H9 (cell line): Measurements from ENCODE around the gene CLMP. TPM values are rescaled to one million over a fixed set of nuclear protein-coding genes. Genes with fewer than 3 reads are reported as not detected.

Experiments
- DNase-seq: peaks from one replicate; pipeline ENCODE4 v3.0.0-alpha.2; 2017
- H2AFZ ChIP-seq: one replicate; pipeline ENCODE4 v1.6.1; 2013; ENCODE audit warnings: mild to moderate bottlenecking, low read length, control low read depth, moderate library complexity
- H2AK5ac ChIP-seq: 2 replicates; pipeline ENCODE4 v1.6.1; 2013; ENCODE audit warnings: low read length, control low read depth, mixed read lengths; ENCODE audit not compliant: insufficient read length
- H2BK120ac ChIP-seq: one replicate; pipeline ENCODE4 v1.6.1; 2013; ENCODE audit warnings: low read depth, mild to moderate bottlenecking, low read length, control low read depth, inconsistent platforms; ENCODE audit not compliant: poor library complexity, severe bottlenecking
- H2BK12ac ChIP-seq: 2 replicates; pipeline ENCODE4 v1.6.1; 2013; ENCODE audit warnings: low read length, control low read depth, mixed read lengths, low read depth; ENCODE audit not compliant: insufficient read length
- H2BK15ac ChIP-seq: 2 replicates; pipeline ENCODE4 v1.6.1; 2013; ENCODE audit warnings: low read depth, low read length, control low read depth
- H2BK20ac ChIP-seq: one replicate; pipeline ENCODE4 v1.6.1; 2013; ENCODE audit warnings: low read depth, mild to moderate bottlenecking, low read length, control low read depth, inconsistent platforms; ENCODE audit not compliant: poor library complexity, severe bottlenecking
- H2BK5ac ChIP-seq: 2 replicates; pipeline ENCODE4 v1.6.1; 2013; ENCODE audit warnings: low read length, control low read depth, mixed read lengths; ENCODE audit not compliant: insufficient read length
- H3K14ac ChIP-seq: 2 replicates; pipeline ENCODE4 v1.6.1; 2013; ENCODE audit warnings: low read length, control low read depth; ENCODE audit not compliant: insufficient read depth
- H3K18ac ChIP-seq: 2 replicates; pipeline ENCODE4 v1.6.1; 2013; ENCODE audit warnings: low read depth, mild to moderate bottlenecking, mixed read lengths, low read length, control low read depth; ENCODE audit not compliant: insufficient read length
- H3K23ac ChIP-seq: 2 replicates; pipeline ENCODE4 v1.6.1; 2013; ENCODE audit warnings: low read length, control low read depth, mixed read lengths, low read depth; ENCODE audit not compliant: insufficient read length
- H3K23me2 ChIP-seq: 2 replicates; pipeline ENCODE4 v1.6.1; 2013; ENCODE audit warnings: low read depth, mild to moderate bottlenecking, mixed read lengths, low read length, control low read depth; ENCODE audit not compliant: insufficient read length, poor library complexity, severe bottlenecking
- H3K27ac ChIP-seq: 2 replicates; pipeline ENCODE4 v1.5.1; 2013; ENCODE audit warnings: low read length, control low read depth, mixed read lengths, low read depth; ENCODE audit not compliant: insufficient read length
- H3K27me3 ChIP-seq: 2 replicates; pipeline ENCODE4 v1.6.1; 2013; ENCODE audit warnings: low read length, control low read depth, inconsistent platforms; ENCODE audit not compliant: insufficient read depth
- H3K4ac ChIP-seq: 2 replicates; pipeline ENCODE4 v1.6.1; 2013; ENCODE audit warnings: low read depth, mild to moderate bottlenecking, control low read depth, inconsistent platforms, low read length, moderate library complexity
- H3K4me1 ChIP-seq: 2 replicates; pipeline ENCODE4 v1.6.1; 2013; ENCODE audit warnings: low read length, control low read depth, inconsistent platforms; ENCODE audit not compliant: insufficient read depth
- H3K4me2 ChIP-seq: 2 replicates; pipeline ENCODE4 v1.6.1; 2013; ENCODE audit warnings: low read length, control low read depth, mixed read lengths; ENCODE audit not compliant: insufficient read length, insufficient read depth
- H3K56ac ChIP-seq: 2 replicates; pipeline ENCODE4 v1.6.1; 2013; ENCODE audit warnings: low read depth, mild to moderate bottlenecking, mixed read lengths, low read length, control low read depth; ENCODE audit not compliant: insufficient read length
- H3K79me1 ChIP-seq: 2 replicates; pipeline ENCODE4 v1.6.1; 2013; ENCODE audit warnings: low read depth, mild to moderate bottlenecking, moderate library complexity, low read length, control low read depth, inconsistent platforms; ENCODE audit not compliant: insufficient read depth, poor library complexity, severe bottlenecking
- H3K79me2 ChIP-seq: 2 replicates; pipeline ENCODE4 v1.6.1; 2013; ENCODE audit warnings: low read length, control low read depth, inconsistent platforms; ENCODE audit not compliant: insufficient read depth
- H3K9ac ChIP-seq: 2 replicates; pipeline ENCODE4 v1.6.1; 2013; ENCODE audit warnings: low read length, control low read depth, mixed read lengths; ENCODE audit not compliant: insufficient read length; ENCODE audit errors: extremely low read depth
- H3K9me3 ChIP-seq: one replicate; pipeline ENCODE4 v1.6.1; 2013; ENCODE audit warnings: low read depth, low read length, inconsistent platforms; ENCODE audit not compliant: control insufficient read depth
- H3T11ph ChIP-seq: one replicate; pipeline ENCODE4 v1.6.1; 2013; ENCODE audit warnings: mild to moderate bottlenecking, low read length, control low read depth, inconsistent platforms
- H4K20me1 ChIP-seq: one replicate; pipeline ENCODE4 v1.6.1; 2013; ENCODE audit not compliant: control insufficient read depth, insufficient read length, insufficient read depth
- H4K5ac ChIP-seq: 2 replicates; pipeline ENCODE4 v1.6.1; 2013; ENCODE audit warnings: low read depth, mild to moderate bottlenecking, mixed read lengths, low read length, control low read depth; ENCODE audit not compliant: insufficient read length
- H4K8ac ChIP-seq: replicated peaks from 2 replicates; pipeline ENCODE4 v1.6.1; 2013; ENCODE audit warnings: low read length, control low read depth, mixed read lengths, low read depth; ENCODE audit not compliant: insufficient read length
- H4K91ac ChIP-seq: 2 replicates; pipeline ENCODE4 v1.6.1; 2013; ENCODE audit warnings: low read depth, mild to moderate bottlenecking, moderate library complexity, mixed read lengths, low read length, control low read depth; ENCODE audit not compliant: insufficient read length
- H3K27ac Mint-ChIP-seq, 3 experiments: 2 replicates in 2 of 3; 3 replicates in 1 of 3; pipeline ENCODE4 v1.8.0; 2020 to 2021; ENCODE audit warnings: mixed read lengths in 3 of 3, mild to moderate bottlenecking in 1 of 3, moderate library complexity in 1 of 3
- H3K27me3 Mint-ChIP-seq: 2 replicates; pipeline ENCODE4 v1.8.0; 2021; ENCODE audit warnings: low read depth, mild to moderate bottlenecking, moderate library complexity, mixed read lengths
- H3K36me3 Mint-ChIP-seq, 3 experiments: 2 replicates in 2 of 3; 3 replicates in 1 of 3; pipeline ENCODE4 v1.8.0; 2020 to 2021; ENCODE audit warnings: low read depth in 3 of 3, mixed read lengths in 3 of 3; ENCODE audit not compliant: insufficient read depth in 1 of 3
- H3K4me1 Mint-ChIP-seq, 2 experiments: 2 replicates each; pipeline ENCODE4 v1.8.0; 2020; ENCODE audit warnings: mixed read lengths in 2 of 2
- H3K4me3 Mint-ChIP-seq, 2 experiments: 2 replicates in 1 of 2; 3 replicates in 1 of 2; pipeline ENCODE4 v1.8.0; 2020 to 2021; ENCODE audit warnings: mild to moderate bottlenecking in 2 of 2, mixed read lengths in 2 of 2, moderate library complexity in 1 of 2
- H3K9me3 Mint-ChIP-seq, 2 experiments: 2 replicates in 1 of 2; 3 replicates in 1 of 2; pipeline ENCODE4 v1.8.0; 2020; ENCODE audit warnings: mild to moderate bottlenecking in 2 of 2, mixed read lengths in 2 of 2, moderate library complexity in 1 of 2
- CTCF ChIP-seq: fragments of 200-600 bp; sonication (generic); conservative IDR thresholded peaks from 3 replicates; pipeline ENCODE4 v1.8.0; 2021; ENCODE audit warnings: antibody characterized with exemption, mild to moderate bottlenecking
- total RNA-seq: library from RNA; stranded (reverse); gene quantifications from 2 replicates; pipeline ENCODE4 v1.2.1, GENCODE V29; 2021

Gene CLMP
- total RNA-seq, 1 experiment from 2014 or later = 13.8 TPM

DNA sequence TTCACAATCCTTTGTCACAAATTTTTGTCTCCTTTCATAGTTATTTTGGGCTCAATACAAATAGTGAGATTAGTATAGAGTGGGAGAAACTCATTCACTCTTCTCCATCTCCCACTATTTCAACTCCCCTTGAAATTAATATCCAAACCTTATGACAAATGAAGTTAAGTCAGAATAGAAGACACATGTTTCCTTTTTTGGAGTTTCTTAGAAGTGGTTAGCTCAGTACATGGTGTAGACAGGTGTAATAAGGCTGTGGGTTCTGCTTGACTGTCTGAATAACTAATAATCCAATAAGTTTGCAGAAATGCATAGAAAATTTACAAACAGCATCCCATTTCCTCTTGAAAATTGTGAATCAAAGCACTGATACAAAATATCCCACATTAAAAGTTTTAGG is 122.3 kb downstream of the CLMP start:
- no peaks in the 10 kb centered on the region for H3K9me3 Mint-ChIP-seq
- Histone ChIP-seq H3K18ac (no peak overlapping the region), H2AFZ (no peak overlapping the region), H4K8ac (no peak overlapping the region), H3K9me3 (no peaks in the 10 kb centered on the region), H2AK5ac (no peak overlapping the region), H2BK5ac (no peak overlapping the region), H4K20me1 (no peaks in the 10 kb centered on the region), H2BK15ac (no peak overlapping the region), H3K23ac (no peak overlapping the region), H2BK12ac (no peak overlapping the region), H3K23me2 (no peaks in the 10 kb centered on the region), H3K79me2 (no peaks in the 10 kb centered on the region), H3K27me3 (no peaks in the 10 kb centered on the region), H4K5ac (no peak overlapping the region), H3K4ac (no peak overlapping the region), H2BK120ac (no peak overlapping the region), H2BK20ac (no peak overlapping the region), H3K9ac (no peak overlapping the region), H3K79me1 (no peaks in the 10 kb centered on the region), H3K27ac (no peak overlapping the region), H3K14ac (no peak overlapping the region), H3K4me2 (no peak overlapping the region), H3K56ac (no peak overlapping the region), H4K91ac (no peak overlapping the region), H3K4me1 (peaks cover 2% of the 10 kb centered on the region; the same call in 1 of the 2 replicates), H3T11ph (no peak overlapping the region)
- peaks cover 39 to 43% of the 10 kb centered on the region in 2 experiments for H3K4me1 Mint-ChIP-seq
- no peaks in the 10 kb centered on the region for H3K27me3 Mint-ChIP-seq
- no peak overlapping the region for H3K27ac Mint-ChIP-seq
- H3K36me3 Mint-ChIP-seq = peaks cover 5 to 12% (median 7%) of the 10 kb centered on the region in 3 experiments; a peak in 6 of 7 replicates
- no peak for DNase-seq
- no peak for TF ChIP-seq CTCF
- no peak overlapping the region for H3K4me3 Mint-ChIP-seq
